HCT116 (cell line): ENCODE results near the gene C17orf67. TPM values are rescaled to one million over a fixed set of nuclear protein-coding genes. Genes with fewer than 3 reads are reported as not detected.

Experiments used
- total RNA-seq: library from RNA; stranded (reverse); gene quantifications from one replicate; pipeline ENCODE4 v1.2.1, GENCODE V29; 2021; ENCODE audit not compliant: unreplicated experiment

Gene C17orf67
- total RNA-seq, 1 experiment from 2014 or later: 0.84 TPM

Other genes with a start within 250 kb of the C17orf67 start
- gene NOG, start 240.2 kb downstream of the C17orf67 start, total RNA-seq: 0.25 TPM
- 5.2 TPM for gene DGKE, start 231 bp upstream of the C17orf67 start, total RNA-seq
- 135 TPM for gene TRIM25, start 80.1 kb upstream of the C17orf67 start, total RNA-seq
- gene COIL, start 127.1 kb upstream of the C17orf67 start, total RNA-seq: 31.2 TPM
- 28.3 TPM for gene SCPEP1, start 144.2 kb upstream of the C17orf67 start, total RNA-seq